DOHH2 (cell line): ENCODE results near the gene KCNK7.

Experiments used
- H3F3A ChIP-seq: fragments of 200-600 bp; sonication (generic), shearing (Covaris generic); 2 replicates; pipeline ENCODE4 v1.6.0; 2016; ENCODE audit warnings: antibody characterized with exemption, mild to moderate bottlenecking; ENCODE audit not compliant: control insufficient read depth, insufficient read depth
- H3K27ac ChIP-seq: fragments of 200-600 bp; sonication (generic); 2 replicates; pipeline ENCODE4 v1.5.1; 2014; ENCODE audit warnings: low read depth, mild to moderate bottlenecking, low read length, moderate library complexity
- H3K27me3 ChIP-seq: fragments of 200-600 bp; sonication (generic); 2 replicates; pipeline ENCODE4 v1.6.1; 2014; ENCODE audit warnings: mild to moderate bottlenecking, low read length, mixed read lengths; ENCODE audit not compliant: control insufficient read depth
- H3K36me3 ChIP-seq: fragments of 200-600 bp; sonication (generic); 2 replicates; pipeline ENCODE4 v1.6.1; 2014; ENCODE audit warnings: mild to moderate bottlenecking, low read length, moderate library complexity, mixed read lengths; ENCODE audit not compliant: control insufficient read depth
- H3K4me1 ChIP-seq: fragments of 200-600 bp; sonication (generic); 2 replicates; pipeline ENCODE4 v1.6.1; 2014; ENCODE audit warnings: mild to moderate bottlenecking, low read length, mixed read lengths; ENCODE audit not compliant: control insufficient read depth
- H3K4me2 ChIP-seq: fragments of 200-600 bp; sonication (generic); 2 replicates; pipeline ENCODE4 v1.6.0; 2014; ENCODE audit warnings: mild to moderate bottlenecking, low read length, moderate library complexity
- H3K4me3 ChIP-seq: fragments of 200-600 bp; sonication (generic); 2 replicates; pipeline ENCODE4 v1.5.1; 2014; ENCODE audit warnings: mild to moderate bottlenecking, low read length, mixed read lengths
- H3K79me2 ChIP-seq: fragments of 200-600 bp; sonication (generic); 2 replicates; pipeline ENCODE4 v1.6.1; 2014; ENCODE audit warnings: mild to moderate bottlenecking, low read length, mixed read lengths; ENCODE audit not compliant: control insufficient read depth
- H3K9me2 ChIP-seq: fragments of 200-600 bp; sonication (generic); replicated peaks from 2 replicates; pipeline ENCODE4 v1.6.1; 2014; ENCODE audit warnings: mild to moderate bottlenecking, low read length, mixed read lengths; ENCODE audit not compliant: control insufficient read depth
- H3K9me3 ChIP-seq: fragments of 200-600 bp; sonication (generic); 2 replicates; pipeline ENCODE4 v1.6.1; 2014; ENCODE audit warnings: antibody characterized with exemption, low read length, mixed read lengths; ENCODE audit not compliant: control insufficient read depth, insufficient read depth
- H4K20me1 ChIP-seq: fragments of 200-600 bp; sonication (generic); 2 replicates; pipeline ENCODE4 v1.6.0; 2014; ENCODE audit warnings: low read depth, mild to moderate bottlenecking, antibody characterized with exemption, low read length, moderate library complexity; ENCODE audit not compliant: control insufficient read depth, insufficient read depth
- CTCF ChIP-seq: fragments of 200-600 bp; sonication (generic); IDR thresholded peaks from one replicate; pipeline ENCODE4 v1.5.1; 2014; ENCODE audit warnings: antibody characterized with exemption, mild to moderate bottlenecking, low read depth, low read length; ENCODE audit not compliant: poor library complexity, severe bottlenecking
- EZH2phosphoT487 ChIP-seq: fragments of 200-600 bp; sonication (generic); IDR thresholded peaks from 2 replicates; pipeline ENCODE4 v1.6.1; 2017; ENCODE audit warnings: borderline replicate concordance, mild to moderate bottlenecking, antibody characterized with exemption, low read length, moderate library complexity, mixed read lengths

Gene KCNK7

GRCh38 chr11:65606876-65607613 is 11.4 kb upstream of the KCNK7 start:
- Histone ChIP-seq H3K27me3 (no peaks in the 10 kb centered on the region), H3K9me3 (no peaks in the 10 kb centered on the region), H3F3A (no peaks in the 10 kb centered on the region), H3K27ac (no peak overlapping the region), H3K4me3 (no peak overlapping the region), H3K9me2 (no peaks in the 10 kb centered on the region), H3K4me2 (no peak overlapping the region), H3K36me3 (peaks cover 62% of the 10 kb centered on the region), H3K4me1 (peaks cover 28% of the 10 kb centered on the region), H4K20me1 (no peaks in the 10 kb centered on the region), H3K79me2 (peaks cover 23% of the 10 kb centered on the region)
- TF ChIP-seq CTCF, result no peak
- TF ChIP-seq EZH2phosphoT487, result no peak

- H4K20me1 ChIP-seq, result no peaks in the 10 kb centered on the region
- no peaks in the 10 kb centered on the region for H3K9me2 ChIP-seq
- H3K79me2 ChIP-seq, result no peaks in the 10 kb centered on the region
- H3F3A ChIP-seq, result no peaks in the 10 kb centered on the region
- peaks cover 12% of the 10 kb centered on the region for H3K4me1 ChIP-seq
- no peak overlapping the region for H3K27ac ChIP-seq
- H3K9me3 ChIP-seq, result no peaks in the 10 kb centered on the region
- no peak overlapping the region for H3K4me2 ChIP-seq
- TF ChIP-seq CTCF, result no peak
- H3K4me3 ChIP-seq, result no peak overlapping the region
- H3K27me3 ChIP-seq, result no peaks in the 10 kb centered on the region
- H3K36me3 ChIP-seq, result peaks cover 46% of the 10 kb centered on the region
Measured at GRCh38 chr11:65604258-65604657, 8.7 kb upstream of the KCNK7 start.

GRCh38 chr11:65599955-65600246 is 4.3 kb upstream of the KCNK7 start:
- H4K20me1 ChIP-seq, result no peaks in the 10 kb centered on the region
- no peaks in the 10 kb centered on the region for H3K9me2 ChIP-seq
- H3K27ac ChIP-seq, result no peak overlapping the region
- peaks cover 23% of the 10 kb centered on the region for H3K36me3 ChIP-seq
- H3K4me2 ChIP-seq, result no peak overlapping the region
- TF ChIP-seq EZH2phosphoT487 (no peak), CTCF (no peak)
- H3K4me3 ChIP-seq, result no peak overlapping the region
- H3K79me2 ChIP-seq, result no peaks in the 10 kb centered on the region
- no peaks in the 10 kb centered on the region for H3K9me3 ChIP-seq
- no peaks in the 10 kb centered on the region for H3F3A ChIP-seq
- no peaks in the 10 kb centered on the region for H3K27me3 ChIP-seq
- peaks cover 12% of the 10 kb centered on the region for H3K4me1 ChIP-seq
